HepG2 (cell line): ENCODE results near the gene LDLRAD3. TPM values are rescaled to one million over a fixed set of nuclear protein-coding genes. Genes with fewer than 3 reads are reported as not detected.

Experiments
- ATAC-seq: fragments of 200-7000 bp; cut with Tn5 transposase; 3 replicates; pipeline ENCODE4 v1.9.1; 2020; ENCODE audit warnings: mild to moderate bottlenecking, moderate library complexity
- BruUV-seq: library from RNA; stranded (reverse); fragments of 400-500 nt; replicated peaks from 2 replicates; lab custom pipeline; 2021; lab: Mats Ljungman, UMichigan
- CTCF ChIA-PET: fragments of 300-600 bp; formaldehyde crosslinking; extraction: SDS; loops from one replicate; lab custom pipeline; 2021; ENCODE audit warnings: low total read pairs, inconsistent platforms, low intra/inter-chr PET ratio; lab: Yijun Ruan, JAX
- POLR2A ChIA-PET: fragments of 350-600 bp; sonication (Branson Sonifier 250); formaldehyde crosslinking; loops from one replicate; lab custom pipeline; 2020; ENCODE audit warnings: antibody characterized with exemption, inconsistent platforms; lab: Yijun Ruan, JAX
- DNase-seq: peaks from one replicate; pipeline ENCODE4 v3.0.0-alpha.2; 2015; ENCODE audit warnings: low spot score
- FAIRE-seq: peaks from 3 replicates; lab custom pipeline; 2011; peaks lifted over from hg19 to GRCh38; lab: Jason Lieb, UNC
- H2AFZ ChIP-seq: one replicate; pipeline ENCODE4 v1.6.1; 2011; ENCODE audit warnings: low read length, inconsistent platforms
- H3K27ac ChIP-seq: fragments of 300-600 bp; 3 replicates; pipeline ENCODE4 v1.8.0; 2011; ENCODE audit warnings: mixed run types, mild to moderate bottlenecking, mixed read lengths, low read length, inconsistent platforms; ENCODE audit not compliant: insufficient read depth; ENCODE audit errors: extremely low read length
- H3K27me3 ChIP-seq, 2 experiments: fragments of 200-600 bp in 1 of 2; 2 replicates in 1 of 2; 3 replicates in 1 of 2; pipeline versions ENCODE4 v1.6.0 to v1.8.0; 2011; ENCODE audit warnings: low read length in 2 of 2, mild to moderate bottlenecking in 2 of 2, moderate library complexity in 2 of 2, inconsistent platforms in 1 of 2; ENCODE audit not compliant: insufficient read depth in 2 of 2, control insufficient read depth in 1 of 2
- H3K36me3 ChIP-seq, 2 experiments: fragments of 200-600 bp in 1 of 2; replicated peaks in 1 of 2; 2 replicates in 1 of 2; 3 replicates in 1 of 2; pipeline versions ENCODE4 v1.5.1 to v1.8.0; 2011; ENCODE audit warnings: low read length in 2 of 2, inconsistent platforms in 1 of 2; ENCODE audit not compliant: insufficient read depth in 2 of 2, control insufficient read depth in 1 of 2
- H3K4me1 ChIP-seq: 2 replicates; pipeline ENCODE4 v1.5.1; 2012; ENCODE audit warnings: low read length, inconsistent platforms; ENCODE audit not compliant: insufficient read depth
- H3K4me2 ChIP-seq: 2 replicates; pipeline ENCODE4 v1.6.0; 2011; ENCODE audit warnings: low read depth, low read length, inconsistent platforms
- H3K4me3 ChIP-seq, 3 experiments: fragments of 200-600 bp in 1 of 3; sonication (generic), shearing (Covaris generic) in 1 of 3; replicated peaks in 1 of 3; 2 replicates each; pipeline ENCODE4 v1.5.1; 2011 to 2016; ENCODE audit warnings: low read length in 3 of 3, inconsistent platforms in 2 of 3, low read depth in 2 of 3, mild to moderate bottlenecking in 2 of 3, control low read depth in 1 of 3, mixed read lengths in 1 of 3; ENCODE audit not compliant: insufficient read depth in 1 of 3
- H3K79me2 ChIP-seq: one replicate; pipeline ENCODE4 v1.6.1; 2011; ENCODE audit warnings: low read length, inconsistent platforms; ENCODE audit not compliant: insufficient read depth
- H3K9ac ChIP-seq: 2 replicates; pipeline ENCODE4 v1.6.0; 2011; ENCODE audit warnings: mild to moderate bottlenecking, low read depth, low read length, inconsistent platforms; ENCODE audit not compliant: insufficient read depth
- H3K9me3 ChIP-seq: 2 replicates; pipeline ENCODE4 v1.5.1; 2012; ENCODE audit warnings: mild to moderate bottlenecking, low read length
- H4K20me1 ChIP-seq: 2 replicates; pipeline ENCODE4 v1.6.0; 2011; ENCODE audit warnings: inconsistent platforms, mild to moderate bottlenecking, low read length, moderate library complexity; ENCODE audit not compliant: insufficient read depth
- ARNTL ChIP-seq: sonication (generic); formaldehyde crosslinking; IDR thresholded peaks from 2 replicates; pipeline ENCODE4 v1.4.0; 2020; ENCODE audit warnings: mild to moderate bottlenecking, missing genetic modification reagents
- CREM ChIP-seq, 2 experiments: sonication (generic) in 1 of 2; formaldehyde crosslinking in 1 of 2; IDR thresholded peaks; 2 replicates each; pipeline versions ENCODE4 v1.4.0 to v1.6.1; 2016 to 2020; ENCODE audit warnings: antibody characterized with exemption in 1 of 2, mild to moderate bottlenecking in 1 of 2, missing genetic modification reagents in 1 of 2
- HNF4A ChIP-seq: sonication (generic); formaldehyde crosslinking; IDR thresholded peaks from 2 replicates; pipeline ENCODE4 v1.4.0; 2020; ENCODE audit warnings: missing genetic modification reagents
- MNT ChIP-seq: fragments of 450-650 bp; IDR thresholded peaks from 2 replicates; pipeline ENCODE4 v1.6.1; 2016
- NAIF1 ChIP-seq: sonication (generic); formaldehyde crosslinking; IDR thresholded peaks from 2 replicates; pipeline ENCODE4 v1.5.0; 2020; ENCODE audit warnings: mild to moderate bottlenecking, missing genetic modification reagents, borderline replicate concordance
- NCOA2 ChIP-seq: sonication (generic); formaldehyde crosslinking; IDR thresholded peaks from 2 replicates; pipeline ENCODE4 v1.8.0; 2022; ENCODE audit warnings: inconsistent platforms
- PHF20 ChIP-seq: sonication (generic); formaldehyde crosslinking; IDR thresholded peaks from 2 replicates; pipeline ENCODE4 v1.5.0; 2020; ENCODE audit warnings: mild to moderate bottlenecking, missing genetic modification reagents
- RBM22 ChIP-seq: fragments of 200-400 bp; formaldehyde crosslinking; optimal IDR thresholded peaks from 2 replicates; pipeline ENCODE3; 2017; ENCODE audit warnings: mild to moderate bottlenecking, low read length, moderate library complexity
- ZFP41 ChIP-seq: sonication (generic); formaldehyde crosslinking; IDR thresholded peaks from 2 replicates; pipeline ENCODE4 v1.4.0; 2020; ENCODE audit warnings: mild to moderate bottlenecking, missing genetic modification reagents, borderline replicate concordance
- ZNF7 ChIP-seq: IDR thresholded peaks from 2 replicates; pipeline ENCODE4 v1.6.1; 2016; ENCODE audit warnings: missing biosample characterization, missing genetic modification reagents
- WGBS: methylation state at CpG from one replicate; pipeline ENCODE4 v1.1.6; 2017; ENCODE audit warnings: low lambda C conversion rate; 5-methylcytosine and 5-hydroxymethylcytosine counted together
- in situ Hi-C: cut with HindIII; loops from 2 replicates; pipeline ENCODE4 v1.10.0; 2017; ENCODE audit warnings: low pct_unique_long_range_greater_than_20kb; ENCODE audit not compliant: extremely low pct_ligation_motif_present
- intact Hi-C: fragments of 100-400 bp; cut with micrococcal nuclease; formaldehyde crosslinking; loops from one replicate; pipeline ENCODE4 v1.10.0; 2022; ENCODE audit not compliant: unreplicated experiment
- polyA plus RNA-seq, 8 experiments: library from polyadenylated mRNA; depleted of rRNA in 3 of 8; stranded (reverse) in 7 of 8; unstranded in 1 of 8; fragments of >200 nt; fragmentation: Illumina TruSeq in 4 of 8; extraction: Trizol in 4 of 8; gene quantifications; 2 replicates each; pipeline versions ENCODE4 v1.2.1 to v1.2.3, GENCODE V29; 2011 to 2016; ENCODE audit warnings: low read depth in 4 of 8, missing spikeins in 1 of 8, mixed read lengths in 1 of 8; ENCODE audit not compliant: insufficient read depth in 1 of 8
- total RNA-seq, 5 experiments: library from RNA; depleted of rRNA; stranded (reverse); fragments of >200 nt; fragmentation: Illumina TruSeq; extraction: Trizol; gene quantifications; 2 replicates each; pipeline ENCODE4 v1.2.3, GENCODE V29; 2016; ENCODE audit warnings: low read depth in 1 of 5
- TF ChIP-seq, protein P1 (sequence below): sonication (generic); formaldehyde crosslinking; conservative IDR thresholded peaks from 2 replicates; pipeline ENCODE4 v1.4.0; 2020; ENCODE audit warnings: missing genetic modification reagents

Gene LDLRAD3
- total and polyA plus RNA-seq, 2 of the 13 experiments (the other 11 are each of a cell fraction or from before 2014, with no cell fraction given): 0.50 to 0.60 TPM

- no peak for TF ChIP-seq RBM22
- TF ChIP-seq ZNF7 (CRISPR knock-in tag): no peak
- TF ChIP-seq ARNTL (CRISPR knock-in tag): no peak
- TF ChIP-seq ZFP41 (CRISPR knock-in tag): no peak
- no peak for TF ChIP-seq NAIF1 (CRISPR knock-in tag)
- Histone ChIP-seq H3K79me2 (no peaks in the 10 kb centered on the region), H3K9ac (no peak overlapping the region), H3K27ac (no peak overlapping the region), H3K9me3 (no peaks in the 10 kb centered on the region), H3K4me1 (no peaks in the 10 kb centered on the region), H3K4me3 (no peak overlapping the region), H4K20me1 (no peaks in the 10 kb centered on the region), H3K27me3 (no peaks in the 10 kb centered on the region), H3K4me2 (no peak overlapping the region), H2AFZ (no peak overlapping the region), H3K36me3 (no peaks in the 10 kb centered on the region)
- 0% methylated on average over 3 of the region's 3 CpGs for WGBS
- POLR2A ChIA-PET: no interaction called here
- no peak for FAIRE-seq
- BruUV-seq: no TSS peak
- intact Hi-C loops: loop anchor here (10.0 kb wide), 1 partner anchor 425 kb away; no protein-coding TSS in a partner anchor
- CTCF ChIA-PET: no interaction called here
- ATAC-seq: no peak
- in situ Hi-C loops: no loop called here
- DNase-seq: no peak
Observed at GRCh38 chr11:36139767-36140166, 195.9 kb downstream of the LDLRAD3 start.

GRCh38 chr11:36141196-36141953 lies 197.5 kb downstream of the LDLRAD3 start:
- no peak overlapping the region for H3K4me2 ChIP-seq
- POLR2A ChIA-PET: no interaction called here
- intact Hi-C loops (no loop called here), in situ Hi-C loops (no loop called here)
- no peaks in the 10 kb centered on the region for H3K27me3 ChIP-seq
- no peak for DNase-seq
- H3K4me1 ChIP-seq: no peaks in the 10 kb centered on the region
- CTCF ChIA-PET: no interaction called here
- H3K36me3 ChIP-seq: no peaks in the 10 kb centered on the region
- no peak overlapping the region for H2AFZ ChIP-seq
- FAIRE-seq: no peak
- no peaks in the 10 kb centered on the region for H3K79me2 ChIP-seq
- no peak overlapping the region for H3K4me3 ChIP-seq
- H3K9ac ChIP-seq: no peak overlapping the region
- no peak overlapping the region for H3K27ac ChIP-seq
- ATAC-seq: no peak
- H4K20me1 ChIP-seq: no peaks in the 10 kb centered on the region
- BruUV-seq: no TSS peak
- no peaks in the 10 kb centered on the region for H3K9me3 ChIP-seq
- 10% methylated on average over 12 of the region's 12 CpGs for WGBS
- TF ChIP-seq CREM (IDR thresholded peaks at IDR 0.05): no peak
- TF ChIP-seq CREM (CRISPR knock-in tag; IDR thresholded peaks at IDR 0.05): no peak
- no peak for TF ChIP-seq PHF20
- TF ChIP-seq, protein P1, sequence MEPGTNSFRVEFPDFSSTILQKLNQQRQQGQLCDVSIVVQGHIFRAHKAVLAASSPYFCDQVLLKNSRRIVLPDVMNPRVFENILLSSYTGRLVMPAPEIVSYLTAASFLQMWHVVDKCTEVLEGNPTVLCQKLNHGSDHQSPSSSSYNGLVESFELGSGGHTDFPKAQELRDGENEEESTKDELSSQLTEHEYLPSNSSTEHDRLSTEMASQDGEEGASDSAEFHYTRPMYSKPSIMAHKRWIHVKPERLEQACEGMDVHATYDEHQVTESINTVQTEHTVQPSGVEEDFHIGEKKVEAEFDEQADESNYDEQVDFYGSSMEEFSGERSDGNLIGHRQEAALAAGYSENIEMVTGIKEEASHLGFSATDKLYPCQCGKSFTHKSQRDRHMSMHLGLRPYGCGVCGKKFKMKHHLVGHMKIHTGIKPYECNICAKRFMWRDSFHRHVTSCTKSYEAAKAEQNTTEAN (CRISPR knock-in tag): no peak
- TF ChIP-seq MNT: 0 out of 2 replicates have a peak, but pooled peaks have one; percentile 10
- no peak for TF ChIP-seq HNF4A
- TF ChIP-seq NCOA2 (CRISPR knock-in tag): no peak
